CMK (cell line): ENCODE data around the gene SET.
"Not testable (repeated sequence)": the region's sequence is repeated elsewhere in the genome, so short reads cannot be mapped to it uniquely, and the experiment has no call there.

Experiments used
- DNase-seq: peaks from one replicate; pipeline ENCODE4 v3.0.0-alpha.2; 2010; ENCODE audit warnings: low read depth

The SET gene

GRCh38 chr9:128688501-128689292 lies at the start of gene SET:
Gene SET (plus strand): TSS chr9:128689222. CDS start chr9:128689583, 361 bp downstream.
- DNase-seq = peak; percentile 83

GRCh38 chr9:128640603-128641002 lies 48.4 kb upstream of the SET start:
- no peak for DNase-seq

GRCh38 chr9:128642675-128643245 lies 46.3 kb upstream of the SET start:
- no peak for DNase-seq

- DNase-seq = no peak
Observed at GRCh38 chr9:128643519-128644300, 45.3 kb upstream of the SET start.

GRCh38 chr9:128648206-128648605 lies 40.8 kb upstream of the SET start:
- not testable (repeated sequence) for DNase-seq

- no peak for DNase-seq
Observed at GRCh38 chr9:128651798-128652197, 37.2 kb upstream of the SET start.

GRCh38 chr9:128653908-128654307 lies 35.1 kb upstream of the SET start:
- DNase-seq = no peak

- no peak for DNase-seq
Observed at GRCh38 chr9:128654481-128654880, 34.5 kb upstream of the SET start.

- peak; percentile 84 for DNase-seq
Observed at GRCh38 chr9:128656416-128657343, 32.3 kb upstream of the SET start, which contains the start of gene DYNC2I2. Gene DYNC2I2 (minus strand): TSS chr9:128656847. CDS start chr9:128656726, 121 bp downstream.

- DNase-seq = no peak
Observed at GRCh38 chr9:128657344-128657704, 31.7 kb upstream of the SET start.

- DNase-seq = no peak
Observed at GRCh38 chr9:128657796-128658195, 31.2 kb upstream of the SET start.

- not testable (repeated sequence) for DNase-seq
Observed at GRCh38 chr9:128666481-128666941, 22.5 kb upstream of the SET start.

- DNase-seq = no peak
Observed at GRCh38 chr9:128669786-128670185, 19.2 kb upstream of the SET start.

GRCh38 chr9:128675382-128675781 lies 13.6 kb upstream of the SET start:
- no peak for DNase-seq

GRCh38 chr9:128677794-128678193 lies 11.2 kb upstream of the SET start:
- DNase-seq = no peak

- no peak for DNase-seq
Observed at GRCh38 chr9:128683340-128684064, 5.5 kb upstream of the SET start.

GRCh38 chr9:128684065-128684324 lies 5.0 kb upstream of the SET start:
- DNase-seq = no peak

GRCh38 chr9:128684325-128685199 lies 4.5 kb upstream of the SET start:
- peak; percentile 87 for DNase-seq

GRCh38 chr9:128685636-128686489 lies 3.2 kb upstream of the SET start:
- DNase-seq = no peak
